Endothelial cell of umbilical vein (primary cell): Measurements from ENCODE around the gene MPP3. TPM values are rescaled to one million over a fixed set of nuclear protein-coding genes. Genes with fewer than 3 reads are reported as not detected.

Experiments
- BruUV-seq: library from RNA; stranded (reverse); fragments of 400-500 nt; replicated peaks from 2 replicates; lab custom pipeline; 2021; lab: Mats Ljungman, UMichigan
- CTCF ChIA-PET: fragments of 300-600, 350-600 bp; sonication (Branson Sonifier 250); formaldehyde crosslinking; loops from one replicate; lab custom pipeline; 2021; ENCODE audit warnings: antibody characterized with exemption, inconsistent platforms; lab: Charles Lee
- POLR2A ChIA-PET: fragments of 300-600, 350-600 bp; sonication (Branson Sonifier 250); formaldehyde crosslinking; loops from one replicate; lab custom pipeline; 2021; ENCODE audit warnings: antibody characterized with exemption, inconsistent platforms; lab: Charles Lee
- DNase-seq: peaks from one replicate; pipeline ENCODE4 v3.0.0-alpha.2; 2011; ENCODE audit warnings: low read depth, low spot score
- FAIRE-seq: peaks from 2 replicates; lab custom pipeline; 2011; peaks lifted over from hg19 to GRCh38; lab: Jason Lieb, UNC
- H2AFZ ChIP-seq: 2 replicates; pipeline ENCODE4 v1.6.0; 2012; ENCODE audit warnings: low read depth, low read length, control low read depth, inconsistent platforms
- H3K27ac ChIP-seq: 2 replicates; pipeline ENCODE4 v1.5.1; 2011; ENCODE audit warnings: low read depth, mild to moderate bottlenecking, control low read depth, low read length, moderate library complexity; ENCODE audit not compliant: insufficient read depth
- H3K27me3 ChIP-seq, 2 experiments: 2 replicates each; pipeline versions ENCODE4 v1.6.0 to v1.6.1; 2011; ENCODE audit warnings: low read length in 2 of 2, mixed read lengths in 1 of 2; ENCODE audit not compliant: control insufficient read depth in 2 of 2, insufficient read depth in 2 of 2
- H3K36me3 ChIP-seq, 2 experiments: 2 replicates in 1 of 2; 3 replicates in 1 of 2; pipeline ENCODE4 v1.5.1; 2011; ENCODE audit warnings: low read length in 2 of 2, mild to moderate bottlenecking in 1 of 2, moderate library complexity in 1 of 2; ENCODE audit not compliant: control insufficient read depth in 2 of 2, insufficient read depth in 2 of 2; ENCODE audit errors: extremely low read depth in 1 of 2
- H3K4me1 ChIP-seq: 3 replicates; pipeline ENCODE4 v1.5.1; 2011; ENCODE audit warnings: mild to moderate bottlenecking, low read length; ENCODE audit not compliant: control insufficient read depth, insufficient read depth; ENCODE audit errors: extremely low read depth
- H3K4me2 ChIP-seq: 2 replicates; pipeline ENCODE4 v1.6.1; 2011; ENCODE audit warnings: low read length, control low read depth, mixed read lengths; ENCODE audit not compliant: insufficient read depth
- H3K4me3 ChIP-seq, 3 experiments: fragments of 200-600 bp in 1 of 3; sonication (generic), shearing (Covaris generic) in 1 of 3; replicated peaks in 1 of 3; 2 replicates each; pipeline ENCODE4 v1.5.1; 2011 to 2016; ENCODE audit warnings: control low read depth in 3 of 3, low read length in 3 of 3, mild to moderate bottlenecking in 2 of 3, inconsistent platforms in 1 of 3, low read depth in 1 of 3, moderate library complexity in 1 of 3; ENCODE audit not compliant: insufficient read depth in 1 of 3
- H3K79me2 ChIP-seq: 2 replicates; pipeline ENCODE4 v1.6.0; 2012; ENCODE audit warnings: low read length, inconsistent platforms; ENCODE audit not compliant: control insufficient read depth, insufficient read depth
- H3K9ac ChIP-seq: replicated peaks from 2 replicates; pipeline ENCODE3; 2011; ENCODE audit warnings: low read length, control low read depth; ENCODE audit not compliant: insufficient read depth; ENCODE audit errors: extremely low read depth
- H3K9me1 ChIP-seq: replicated peaks from 3 replicates; pipeline ENCODE4 v1.6.0; 2011; ENCODE audit warnings: mild to moderate bottlenecking, low read length; ENCODE audit not compliant: control insufficient read depth, insufficient read depth; ENCODE audit errors: extremely low read depth
- H3K9me3 ChIP-seq: replicated peaks from 2 replicates; pipeline ENCODE4 v1.5.1; 2012; ENCODE audit warnings: low read length, inconsistent platforms; ENCODE audit not compliant: control insufficient read depth, insufficient read depth
- H4K20me1 ChIP-seq: replicated peaks from 2 replicates; pipeline ENCODE3; 2011; ENCODE audit warnings: mild to moderate bottlenecking, low read length; ENCODE audit not compliant: control insufficient read depth, insufficient read depth; ENCODE audit errors: extremely low read depth
- CTCF ChIP-seq, 2 donors: IDR thresholded peaks; 1 replicate in 1 of 2; 2 replicates in 1 of 2; pipeline ENCODE4 v1.5.1; 2011; ENCODE audit warnings: low read length in 2 of 2, mild to moderate bottlenecking in 2 of 2, moderate library complexity in 2 of 2, control low read depth in 1 of 2, inconsistent platforms in 1 of 2, low read depth in 1 of 2; ENCODE audit not compliant: insufficient read depth in 1 of 2; ENCODE audit errors: extremely low read depth in 1 of 2
- FOS ChIP-seq: IDR thresholded peaks from 2 replicates; pipeline ENCODE4 v1.6.1; 2011; ENCODE audit warnings: mild to moderate bottlenecking, low read length, moderate library complexity, borderline replicate concordance; ENCODE audit not compliant: insufficient read depth
- MAX ChIP-seq: IDR thresholded peaks from 2 replicates; pipeline ENCODE4 v1.6.1; 2011; ENCODE audit not compliant: insufficient read depth, insufficient read length
- MYC ChIP-seq: IDR thresholded peaks from one replicate; pipeline ENCODE4 v1.6.1; 2011; ENCODE audit warnings: mild to moderate bottlenecking, low read depth, low read length
- POLR2A ChIP-seq: IDR thresholded peaks from 2 replicates; pipeline ENCODE4 v1.6.1; 2012; ENCODE audit warnings: low read depth, mild to moderate bottlenecking, control low read depth, low read length
- POLR2AphosphoS5 ChIP-seq: IDR thresholded peaks from 2 replicates; pipeline ENCODE4 v1.6.1; 2012; ENCODE audit warnings: low read depth, mild to moderate bottlenecking, control low read depth, low read length, moderate library complexity; ENCODE audit not compliant: insufficient read depth
- dilution Hi-C: fragments of 300-500 bp; cut with MboI; formaldehyde crosslinking; loops from one replicate; pipeline ENCODE4 v1.15.0; 2019; ENCODE audit warnings: low sequenced_read_pairs; ENCODE audit not compliant: extremely low pct_ligation_motif_present
- intact Hi-C: fragments of 100-400 bp; cut with micrococcal nuclease; formaldehyde crosslinking; loops from one replicate; pipeline ENCODE4 v1.10.0; 2022
- polyA plus RNA-seq, 4 experiments: library from polyadenylated mRNA; depleted of rRNA in 3 of 4; stranded (reverse) in 3 of 4; unstranded in 1 of 4; fragments of >200 nt; gene quantifications; 2 replicates each; pipeline versions ENCODE4 v1.2.1 to v1.2.3, GENCODE V29; 2011 to 2012; ENCODE audit warnings: missing spikeins in 1 of 4
- total RNA-seq: library from RNA; stranded (reverse); gene quantifications from 2 replicates; pipeline ENCODE4 v1.2.3, GENCODE V29; 2021

The MPP3 gene
- total and polyA plus RNA-seq, 2 donors (not counting 3 experiments of a cell fraction or from before 2014, with no cell fraction given), result 6.1 to 11.3 TPM

GRCh38 chr17:43817826-43818225 is 15.1 kb downstream of the MPP3 start:
- H3K9me3 ChIP-seq, result no peaks in the 10 kb centered on the region
- dilution Hi-C loops, result no loop called here
- no peaks in the 10 kb centered on the region for H3K9me1 ChIP-seq
- intact Hi-C loops, result no loop called here
- no peak overlapping the region for H3K27ac ChIP-seq
- BruUV-seq, result no TSS peak
- DNase-seq (no peak), FAIRE-seq (no peak)
- peaks cover 14% of the 10 kb centered on the region for H3K4me1 ChIP-seq
- POLR2A ChIA-PET, result interaction anchor here (0.7 kb wide), 1 partner anchor 28 kb away, joined by 4 read pairs; no protein-coding TSS in a partner anchor
- H2AFZ ChIP-seq, result no peak overlapping the region
- peaks cover 2 to 5% of the 10 kb centered on the region in 2 experiments for H3K36me3 ChIP-seq
- no peak overlapping the region for H3K4me3 ChIP-seq
- TF ChIP-seq MYC, result no peak
- no peak for TF ChIP-seq POLR2AphosphoS5
- no peak for TF ChIP-seq FOS
- no peak for TF ChIP-seq MAX
- TF ChIP-seq POLR2A, result no peak
- no peak for TF ChIP-seq CTCF (IDR thresholded peaks at IDR 0.05; ENCODE audit: extremely low read depth in 1 of 2, insufficient read depth in 1 of 2, low read depth in 1 of 2, low read length in 2 of 2)
- H3K4me2 ChIP-seq, result no peak overlapping the region
- no peak overlapping the region for H3K9ac ChIP-seq
- no peaks in the 10 kb centered on the region for H3K79me2 ChIP-seq
- no peaks in the 10 kb centered on the region for H4K20me1 ChIP-seq
- H3K27me3 ChIP-seq, result no peaks in the 10 kb centered on the region
- CTCF ChIA-PET, result interaction anchor here (0.6 to 4.0 kb wide), 2 partner anchors 10 to 28 kb away, joined by 3 to 21 read pairs; partner anchors contain the start of gene CD300LG
